CD4-positive, alpha-beta memory T cell (primary cell): Measurements from ENCODE around the gene LRRC28. TPM values are rescaled to one million over a fixed set of nuclear protein-coding genes. Genes with fewer than 3 reads are reported as not detected.

Experiments
- CTCF ChIA-PET: fragments of 350-600 bp; sonication (Branson Sonifier 250); formaldehyde crosslinking; loops from one replicate; lab custom pipeline; 2021; ENCODE audit warnings: inconsistent platforms; ENCODE audit not compliant: partially characterized antibody; lab: Charles Lee
- POLR2A ChIA-PET: fragments of 350-600 bp; sonication (Branson Sonifier 250); formaldehyde crosslinking; loops from one replicate; lab custom pipeline; 2021; ENCODE audit not compliant: partially characterized antibody; lab: Charles Lee
- DNase-seq, 5 donors: peaks; one replicate each; pipeline versions ENCODE4 v3.0.0 to v3.0.0-alpha.2; 2020 to 2022; ENCODE audit warnings: mixed read lengths in 1 of 5
- H3K27ac ChIP-seq: one replicate; pipeline ENCODE4 v1.7.0; 2013; ENCODE audit warnings: low read depth, low read length
- H3K27me3 ChIP-seq: 2 replicates; pipeline ENCODE4 v1.7.0; 2013; ENCODE audit warnings: mild to moderate bottlenecking, low read length, moderate library complexity; ENCODE audit not compliant: insufficient read depth
- H3K36me3 ChIP-seq: 2 replicates; pipeline ENCODE4 v1.7.0; 2013; ENCODE audit warnings: mild to moderate bottlenecking, low read length, moderate library complexity; ENCODE audit not compliant: insufficient read depth
- H3K4me1 ChIP-seq: 2 replicates; pipeline ENCODE4 v1.7.0; 2013; ENCODE audit warnings: mild to moderate bottlenecking, low read length, moderate library complexity; ENCODE audit not compliant: insufficient read depth
- H3K4me3 ChIP-seq, 2 donors: one replicate each; pipeline ENCODE4 v1.7.0; 2013; ENCODE audit warnings: low read length in 2 of 2, mild to moderate bottlenecking in 1 of 2
- H3K9me3 ChIP-seq, 2 donors: one replicate each; pipeline ENCODE4 v1.7.0; 2013; ENCODE audit warnings: low read length in 2 of 2, control low read depth in 1 of 2; ENCODE audit not compliant: control insufficient read depth in 1 of 2
- H3K27ac Mint-ChIP-seq, 7 donors: one replicate each; pipeline ENCODE4 v1.8.0; 2020 to 2021; ENCODE audit warnings: mixed read lengths in 7 of 7, mild to moderate bottlenecking in 6 of 7, inconsistent platforms in 3 of 7, moderate library complexity in 3 of 7
- H3K27me3 Mint-ChIP-seq, 2 donors: one replicate each; pipeline ENCODE4 v1.8.0; 2020 to 2021; ENCODE audit warnings: mixed read lengths in 2 of 2
- H3K36me3 Mint-ChIP-seq, 2 donors: one replicate each; pipeline ENCODE4 v1.8.0; 2020 to 2021; ENCODE audit warnings: mixed read lengths in 2 of 2, inconsistent platforms in 1 of 2, mild to moderate bottlenecking in 1 of 2
- H3K4me1 Mint-ChIP-seq, 4 donors: one replicate each; pipeline ENCODE4 v1.8.0; 2020 to 2021; ENCODE audit warnings: mixed read lengths in 4 of 4, mild to moderate bottlenecking in 1 of 4
- H3K4me3 Mint-ChIP-seq, 8 donors: one replicate each; pipeline ENCODE4 v1.8.0; 2020 to 2021; ENCODE audit warnings: mixed read lengths in 8 of 8, mild to moderate bottlenecking in 7 of 8, moderate library complexity in 6 of 8, inconsistent platforms in 3 of 8
- H3K9me3 Mint-ChIP-seq, 8 donors: one replicate each; pipeline ENCODE4 v1.8.0; 2020 to 2021; ENCODE audit warnings: mixed read lengths in 8 of 8, mild to moderate bottlenecking in 5 of 8, inconsistent platforms in 3 of 8, moderate library complexity in 1 of 8
- intact Hi-C: fragments of 100-400 bp; cut with micrococcal nuclease; formaldehyde crosslinking; loops from one replicate; pipeline ENCODE4 v1.15.1; 2023
- polyA plus RNA-seq, 2 donors: library from polyadenylated mRNA; unstranded; fragments of 300-500 nt; fragmentation: Illumina TruSeq; gene quantifications; one replicate each; pipeline ENCODE4 v1.2.3, GENCODE V29; 2021
- total RNA-seq, 2 experiments: library from RNA; stranded (reverse); gene quantifications; one replicate each; pipeline ENCODE4 v1.2.3, GENCODE V29; 2021

The LRRC28 gene
- total and polyA plus RNA-seq, 4 experiments from 2014 or later = 16.4 to 27.1 (median 19.2) TPM

DNA sequence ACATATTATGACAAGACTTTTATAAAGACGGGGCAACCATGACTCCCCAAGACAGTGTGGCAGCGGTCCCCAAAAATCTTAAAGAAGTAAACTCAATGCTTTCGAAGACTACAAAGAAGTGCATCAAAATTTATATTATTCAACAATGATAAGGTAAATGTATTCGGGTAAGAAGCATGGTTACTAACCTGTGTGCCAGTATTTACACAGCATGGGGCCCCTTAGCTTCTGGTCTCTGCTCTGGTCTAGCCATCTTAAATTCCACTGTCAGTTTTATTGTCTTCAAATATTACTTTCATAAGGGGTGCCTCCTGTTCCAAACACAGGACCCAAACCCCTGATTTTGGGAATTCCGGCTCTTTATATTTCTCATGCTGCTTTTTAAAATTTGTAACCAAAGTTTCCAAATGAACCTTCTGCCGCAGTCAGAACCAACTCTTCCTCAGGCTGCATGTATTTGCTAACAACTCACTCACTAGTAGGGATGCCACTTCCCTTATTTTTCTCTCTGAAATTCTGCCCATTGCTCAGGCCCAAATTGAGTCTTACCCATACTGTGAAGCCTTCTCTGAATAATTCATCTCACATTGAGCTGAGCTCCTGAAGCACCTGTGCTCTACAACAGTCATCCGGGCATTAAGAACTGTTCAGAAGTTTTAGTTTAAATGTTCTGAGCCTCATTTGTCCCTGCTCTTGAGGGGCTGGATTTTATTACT is 3.1 kb upstream of the LRRC28 start:
- Histone ChIP-seq H3K4me3 (no peak overlapping the region), H3K4me1 (peaks cover 23% of the 10 kb centered on the region), H3K27ac (no peak overlapping the region), H3K27me3 (no peaks in the 10 kb centered on the region), H3K36me3 (no peaks in the 10 kb centered on the region), H3K9me3 (no peaks in the 10 kb centered on the region)
- no peak for DNase-seq
- H3K27me3 Mint-ChIP-seq = no peaks in the 10 kb centered on the region
- ChIA-PET CTCF (interaction anchor here (0.6 kb wide), 1 partner anchor 61 kb away, joined by 3 read pairs; no protein-coding TSS in a partner anchor), POLR2A (no interaction called here)
- peaks cover 0 to 8% of the 10 kb centered on the region in 2 donors for H3K36me3 Mint-ChIP-seq
- H3K4me1 Mint-ChIP-seq = peaks cover 13 to 24% (median 21%) of the 10 kb centered on the region in 4 donors
- intact Hi-C loops = no loop called here
- no peak overlapping the region for H3K4me3 Mint-ChIP-seq
- H3K9me3 Mint-ChIP-seq = peaks cover 0 to 5% (median 0%) of the 10 kb centered on the region in 8 donors
- H3K27ac Mint-ChIP-seq = no peak overlapping the region

DNA sequence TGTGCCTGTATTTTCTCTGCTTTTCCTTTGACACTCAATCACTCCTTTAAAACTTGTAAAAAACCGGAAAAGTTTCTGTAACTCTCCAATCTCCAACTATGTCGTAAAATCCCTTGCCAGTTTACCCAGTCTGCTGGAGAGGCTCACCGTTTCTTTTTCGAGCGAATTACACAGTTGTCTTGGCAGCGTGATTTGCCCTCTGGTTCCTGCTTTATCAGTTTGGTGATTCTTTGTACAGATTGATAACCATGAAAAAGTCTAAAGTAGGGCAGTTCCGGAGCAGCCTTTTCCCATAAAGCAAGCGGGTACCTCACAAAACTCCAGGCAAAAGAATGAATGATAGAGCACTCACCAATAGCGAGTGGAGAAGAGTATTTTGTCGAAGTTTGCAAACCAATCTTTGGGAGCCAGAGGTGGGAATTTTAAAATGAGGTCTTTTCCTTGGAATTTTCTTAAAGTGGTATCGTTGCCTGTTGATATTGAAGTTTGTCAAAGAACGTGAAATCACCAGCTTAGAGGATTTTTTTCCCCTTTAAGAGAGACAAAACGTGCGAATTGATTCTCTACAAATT is 1.9 kb upstream of the LRRC28 start, which contains the start of gene TTC23:
TTC23 (minus strand) TSS at position 312 of the 572 bp plus-strand sequence. CDS start 20,869 bp downstream, outside the sequence.
- no peak for DNase-seq
- H3K4me1 Mint-ChIP-seq = peaks cover 17 to 33% (median 29%) of the 10 kb centered on the region in 4 donors
- H3K4me3 ChIP-seq = no peak within 1 kb of the TSS

DNA sequence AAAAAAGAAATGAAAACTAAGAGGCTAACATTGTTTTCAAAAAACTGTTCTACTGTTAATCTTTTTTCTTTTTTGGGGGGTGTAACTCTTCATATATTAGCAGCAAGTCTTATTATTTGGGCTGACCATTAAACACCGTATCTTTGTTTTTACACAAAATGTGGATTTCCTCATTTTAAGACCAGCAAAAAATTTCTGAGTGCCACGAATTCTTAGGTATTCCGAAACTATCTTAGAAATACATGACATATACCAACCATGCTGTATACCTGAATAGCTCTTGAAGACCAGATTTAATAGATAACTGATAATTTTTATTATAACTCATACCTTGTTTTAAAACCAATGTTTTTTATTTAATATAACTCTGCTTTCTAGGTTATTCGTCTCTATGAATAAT is 1.3 kb upstream of the LRRC28 start:
- no peaks in the 10 kb centered on the region for H3K27me3 Mint-ChIP-seq
- CTCF ChIA-PET = no interaction called here

More for the DNA sequence above, 1.9 kb upstream of the LRRC28 start, which contains the start of gene TTC23:
- Mint-ChIP-seq H3K27me3 (no peaks in the 10 kb centered on the region), H3K4me3 (peak within 1 kb of the TSS in 6 of 8 donors; percentile 84 to 96 (median 92)), H3K9me3 (peaks cover 0 to 5% (median 0%) of the 10 kb centered on the region in 8 donors), H3K36me3 (peaks cover 0 to 8% of the 10 kb centered on the region in 2 donors), H3K27ac (peak within 1 kb of the TSS in 2 of 7 donors; percentile 85 to 86)
- ChIA-PET CTCF (no interaction called here), POLR2A (no interaction called here)
- Histone ChIP-seq H3K9me3 (no peaks in the 10 kb centered on the region), H3K27ac (no peak within 1 kb of the TSS), H3K27me3 (no peaks in the 10 kb centered on the region), H3K4me1 (peaks cover 31% of the 10 kb centered on the region), H3K36me3 (no peaks in the 10 kb centered on the region)
- intact Hi-C loops = no loop called here

DNA sequence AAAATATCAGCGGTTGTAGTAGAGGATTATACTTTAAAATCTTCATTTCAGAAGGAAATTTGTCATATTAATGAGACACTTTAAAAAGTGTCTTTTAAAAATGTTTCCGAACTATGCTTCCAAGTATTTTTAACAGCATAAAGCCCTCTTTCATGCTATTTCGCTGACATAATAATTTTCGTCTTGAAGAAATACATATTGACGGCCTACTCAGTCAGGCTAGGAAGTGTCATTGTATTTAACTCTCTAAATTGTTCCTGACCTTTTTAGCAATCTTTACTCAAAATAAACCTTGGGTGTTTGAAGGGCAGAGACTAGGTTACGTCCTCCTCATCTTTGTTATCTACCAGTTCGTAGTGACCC is 806 bp upstream of the LRRC28 start:
- ChIA-PET POLR2A (interaction anchor here (0.6 to 1.7 kb wide), 3 partner anchors 483 to 678 kb away, joined by 3 to 11 read pairs (median 3); partner anchors contain the start of gene LYSMD4), CTCF (interaction anchor here (1.0 kb wide), 1 partner anchor 150 kb away, joined by 3 read pairs; no protein-coding TSS in a partner anchor)
- intact Hi-C loops = loop anchor here (5.0 kb wide), 2 partner anchors 603 to 672 kb away; partner anchors contain the start of gene IGF1R

More for the DNA sequence above, 1.3 kb upstream of the LRRC28 start:
- Mint-ChIP-seq H3K4me1 (peaks cover 17 to 33% (median 29%) of the 10 kb centered on the region in 4 donors), H3K9me3 (peaks cover 0 to 5% (median 0%) of the 10 kb centered on the region in 8 donors), H3K36me3 (peaks cover 0 to 8% of the 10 kb centered on the region in 2 donors), H3K4me3 (peak overlapping the region in 2 of 8 donors; percentile 12 to 31), H3K27ac (no peak overlapping the region)
- no peak overlapping the region for H3K27ac ChIP-seq
- H3K27me3 ChIP-seq = no peaks in the 10 kb centered on the region
- no peaks in the 10 kb centered on the region for H3K9me3 ChIP-seq
- POLR2A ChIA-PET = interaction anchor here (1.2 kb wide), 1 partner anchor 679 kb away, joined by 3 read pairs; no protein-coding TSS in a partner anchor
- H3K36me3 ChIP-seq = no peaks in the 10 kb centered on the region
- no peak overlapping the region for H3K4me3 ChIP-seq
- H3K4me1 ChIP-seq = peaks cover 31% of the 10 kb centered on the region
- intact Hi-C loops = loop anchor here (5.0 kb wide), 2 partner anchors 603 to 672 kb away; partner anchors contain the start of gene IGF1R
- DNase-seq = no peak

DNA sequence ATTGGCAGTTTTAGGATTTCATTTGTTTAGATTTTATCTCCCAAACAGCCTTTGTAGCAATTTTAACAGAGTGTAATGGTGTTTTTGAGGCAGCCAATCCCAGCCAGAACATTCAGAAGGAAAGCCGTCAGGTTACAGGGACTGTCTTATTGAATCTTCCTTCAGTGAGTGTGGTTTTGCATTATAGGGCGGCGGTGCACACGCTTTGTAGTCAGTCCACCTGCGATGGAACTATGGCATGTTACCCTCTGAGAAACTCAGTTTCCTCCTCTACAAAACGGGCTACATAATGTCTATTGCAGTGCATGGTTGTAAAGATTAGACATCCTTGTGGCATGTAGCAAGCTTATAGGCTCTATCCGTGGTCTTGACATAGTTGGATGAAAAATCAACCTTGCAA is 1.0 kb downstream of the LRRC28 start:
- Mint-ChIP-seq H3K4me3 (peak overlapping the region; percentile 84 to 96 (median 92)), H3K36me3 (peaks cover 12 to 13% of the 10 kb centered on the region in 2 donors), H3K27ac (peak overlapping the region in 3 of 7 donors; percentile 86 to 92 (median 89)), H3K4me1 (peaks cover 17 to 33% (median 29%) of the 10 kb centered on the region in 4 donors), H3K9me3 (peaks cover 0 to 5% (median 0%) of the 10 kb centered on the region in 8 donors), H3K27me3 (no peaks in the 10 kb centered on the region)
- H3K36me3 ChIP-seq = no peaks in the 10 kb centered on the region
- no peak overlapping the region for H3K27ac ChIP-seq
- H3K9me3 ChIP-seq = no peaks in the 10 kb centered on the region
- peaks cover 31% of the 10 kb centered on the region for H3K4me1 ChIP-seq
- peak overlapping the region; percentile 73 to 74 for H3K4me3 ChIP-seq
- no peaks in the 10 kb centered on the region for H3K27me3 ChIP-seq
- intact Hi-C loops = loop anchor here (5.0 kb wide), 2 partner anchors 605 to 670 kb away; partner anchors contain the start of gene IGF1R
- POLR2A ChIA-PET = interaction anchor here (1.0 to 1.5 kb wide), 5 partner anchors 9 to 673 kb away, joined by 3 to 7 read pairs (median 3); no protein-coding TSS in a partner anchor
- no peak for DNase-seq
- CTCF ChIA-PET = interaction anchor here (1.2 to 2.1 kb wide), 2 partner anchors 20 to 452 kb away, joined by 4 to 6 read pairs; no protein-coding TSS in a partner anchor

More for the DNA sequence above, 806 bp upstream of the LRRC28 start:
- Histone ChIP-seq H3K27me3 (no peaks in the 10 kb centered on the region), H3K27ac (no peak overlapping the region), H3K9me3 (no peaks in the 10 kb centered on the region), H3K4me3 (peak overlapping the region; percentile 47 to 73), H3K36me3 (no peaks in the 10 kb centered on the region), H3K4me1 (peaks cover 31% of the 10 kb centered on the region)
- Mint-ChIP-seq H3K27ac (peak overlapping the region; percentile 70 to 95 (median 90)), H3K36me3 (peaks cover 0 to 8% of the 10 kb centered on the region in 2 donors), H3K9me3 (peaks cover 0 to 5% (median 0%) of the 10 kb centered on the region in 8 donors), H3K4me1 (peaks cover 17 to 33% (median 29%) of the 10 kb centered on the region in 4 donors), H3K4me3 (peak overlapping the region; percentile 84 to 96 (median 92)), H3K27me3 (no peaks in the 10 kb centered on the region)
- DNase-seq = no peak

DNA sequence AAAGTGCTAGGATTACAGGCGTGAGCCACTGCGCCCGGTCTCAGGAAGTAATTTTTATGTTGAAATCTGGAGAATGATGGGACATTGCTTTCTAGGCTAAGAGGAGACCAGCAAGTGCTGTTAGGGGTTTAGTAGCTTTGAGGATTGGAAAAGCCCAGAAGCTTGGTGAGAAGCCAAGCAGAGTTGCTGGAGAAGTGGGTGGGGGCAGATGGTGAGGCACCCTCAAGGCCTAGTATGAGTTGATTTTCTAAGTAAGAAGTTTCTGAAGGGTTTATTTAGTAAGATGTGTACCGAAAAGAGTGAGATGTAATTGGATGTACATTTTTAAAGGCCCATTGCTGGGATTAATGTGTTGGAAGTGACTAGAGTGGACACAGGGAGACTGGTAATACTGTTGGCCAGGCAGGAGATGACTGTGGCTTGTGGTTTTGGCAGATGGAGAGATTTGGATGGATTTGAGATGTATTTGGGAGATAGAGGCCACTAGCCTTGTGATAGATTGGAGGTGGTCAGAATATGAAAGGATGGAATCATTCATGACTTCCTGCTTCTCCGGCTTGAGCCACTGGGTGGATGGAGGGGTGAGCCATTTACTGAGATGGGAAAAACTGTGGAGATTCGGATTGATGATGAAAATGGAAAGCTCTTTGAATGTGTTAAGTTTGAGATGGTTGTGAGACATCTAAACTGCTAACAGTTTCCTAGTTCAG is 2.3 kb downstream of the LRRC28 start:
- Histone ChIP-seq H3K27me3 (no peaks in the 10 kb centered on the region), H3K27ac (no peak overlapping the region), H3K4me3 (no peak overlapping the region), H3K9me3 (no peaks in the 10 kb centered on the region), H3K36me3 (no peaks in the 10 kb centered on the region), H3K4me1 (peaks cover 31% of the 10 kb centered on the region)
- no peak for DNase-seq
- CTCF ChIA-PET = interaction anchor here (0.8 to 2.0 kb wide), 3 partner anchors 19 to 450 kb away, joined by 4 to 17 read pairs (median 6); no protein-coding TSS in a partner anchor
- intact Hi-C loops = loop anchor here (5.0 kb wide), 2 partner anchors 606 to 669 kb away; partner anchors contain the start of gene IGF1R
- POLR2A ChIA-PET = interaction anchor here (1.8 kb wide), 1 partner anchor 480 kb away, joined by 6 read pairs; the partner anchor contains the start of gene LYSMD4
- no peak overlapping the region for H3K27ac Mint-ChIP-seq
- peak overlapping the region in 4 of 8 donors; percentile 3 to 59 (median 36) for H3K4me3 Mint-ChIP-seq
- peaks cover 0 to 5% (median 0%) of the 10 kb centered on the region in 8 donors for H3K9me3 Mint-ChIP-seq
- H3K27me3 Mint-ChIP-seq = no peaks in the 10 kb centered on the region
- peaks cover 17 to 33% (median 29%) of the 10 kb centered on the region in 4 donors for H3K4me1 Mint-ChIP-seq
- peaks cover 16 to 25% of the 10 kb centered on the region in 2 donors for H3K36me3 Mint-ChIP-seq
